CD8-positive, alpha-beta memory T cell (primary cell): Measurements from ENCODE around the gene SLC1A7. TPM values are rescaled to one million over a fixed set of nuclear protein-coding genes. Genes with fewer than 3 reads are reported as not detected.
A peak's percentile ranks its signal among the peaks of the same experiment; 100 is the strongest.

ENCODE experiments used
- CTCF ChIA-PET: fragments of 350-600 bp; sonication (Branson Sonifier 250); formaldehyde crosslinking; loops from one replicate; lab custom pipeline; 2021; ENCODE audit warnings: antibody characterized with exemption; lab: Charles Lee
- POLR2A ChIA-PET: fragments of 350-600 bp; sonication (Branson Sonifier 250); formaldehyde crosslinking; loops from one replicate; lab custom pipeline; 2021; ENCODE audit warnings: antibody characterized with exemption; lab: Charles Lee
- DNase-seq, 5 donors: peaks; one replicate each; pipeline versions ENCODE4 v3.0.0 to v3.0.0-alpha.2; 2020 to 2022; ENCODE audit warnings: mixed read lengths in 1 of 5
- H3K27ac ChIP-seq: one replicate; pipeline ENCODE4 v1.7.0; 2013; ENCODE audit warnings: low read depth, mild to moderate bottlenecking, low read length, moderate library complexity
- H3K27me3 ChIP-seq: 2 replicates; pipeline ENCODE4 v1.7.0; 2013; ENCODE audit warnings: low read length, mild to moderate bottlenecking; ENCODE audit not compliant: insufficient read depth, poor library complexity, severe bottlenecking
- H3K36me3 ChIP-seq: 2 replicates; pipeline ENCODE4 v1.7.0; 2013; ENCODE audit warnings: mild to moderate bottlenecking, low read length, moderate library complexity; ENCODE audit not compliant: insufficient read depth
- H3K4me1 ChIP-seq: 2 replicates; pipeline ENCODE4 v1.7.0; 2013; ENCODE audit warnings: mild to moderate bottlenecking, low read length, moderate library complexity; ENCODE audit not compliant: insufficient read depth
- H3K4me3 ChIP-seq: 2 replicates; pipeline ENCODE4 v1.7.0; 2013; ENCODE audit warnings: mild to moderate bottlenecking, low read length
- H3K9me3 ChIP-seq: 2 replicates; pipeline ENCODE4 v1.7.0; 2013; ENCODE audit warnings: mild to moderate bottlenecking, low read length
- H3K27ac Mint-ChIP-seq, 8 donors: one replicate each; pipeline ENCODE4 v1.8.0; 2020 to 2021; ENCODE audit warnings: mixed read lengths in 8 of 8, mild to moderate bottlenecking in 6 of 8, inconsistent platforms in 3 of 8, moderate library complexity in 3 of 8
- H3K27me3 Mint-ChIP-seq, 2 donors: one replicate each; pipeline ENCODE4 v1.8.0; 2020 to 2021; ENCODE audit warnings: mixed read lengths in 2 of 2, mild to moderate bottlenecking in 1 of 2, moderate library complexity in 1 of 2
- H3K36me3 Mint-ChIP-seq, 3 donors: one replicate each; pipeline ENCODE4 v1.8.0; 2020 to 2021; ENCODE audit warnings: mixed read lengths in 3 of 3, inconsistent platforms in 1 of 3, mild to moderate bottlenecking in 1 of 3
- H3K4me1 Mint-ChIP-seq, 3 donors: one replicate each; pipeline ENCODE4 v1.8.0; 2020 to 2021; ENCODE audit warnings: mixed read lengths in 3 of 3, inconsistent platforms in 1 of 3, mild to moderate bottlenecking in 1 of 3
- H3K4me3 Mint-ChIP-seq, 7 donors: one replicate each; pipeline ENCODE4 v1.8.0; 2020 to 2021; ENCODE audit warnings: mixed read lengths in 7 of 7, mild to moderate bottlenecking in 6 of 7, moderate library complexity in 4 of 7, inconsistent platforms in 2 of 7
- H3K9me3 Mint-ChIP-seq, 5 donors: one replicate each; pipeline ENCODE4 v1.8.0; 2020 to 2022; ENCODE audit warnings: mixed read lengths in 5 of 5, mild to moderate bottlenecking in 3 of 5, moderate library complexity in 2 of 5, inconsistent platforms in 1 of 5
- polyA plus RNA-seq: library from polyadenylated mRNA; unstranded; fragments of 300-500 nt; fragmentation: Illumina TruSeq; gene quantifications from one replicate; pipeline ENCODE4 v1.2.3, GENCODE V29; 2021
- total RNA-seq, 2 experiments: library from RNA; stranded (reverse); gene quantifications; one replicate each; pipeline ENCODE4 v1.2.3, GENCODE V29; 2021

Gene SLC1A7
- total and polyA plus RNA-seq, 3 experiments from 2014 or later = 0.08 TPM; not detected in 2

- Mint-ChIP-seq H3K9me3 (no peaks in the 10 kb centered on the region), H3K36me3 (no peaks in the 10 kb centered on the region), H3K4me3 (no peak overlapping the region), H3K4me1 (peaks cover 0 to 6% (median 5%) of the 10 kb centered on the region in 3 donors), H3K27ac (peak overlapping the region in 1 of 8 donors; percentile 43), H3K27me3 (peaks cover 0 to 4% of the 10 kb centered on the region in 2 donors)
- Histone ChIP-seq H3K4me1 (no peaks in the 10 kb centered on the region), H3K27ac (no peak overlapping the region), H3K4me3 (no peak overlapping the region), H3K36me3 (no peaks in the 10 kb centered on the region), H3K9me3 (no peaks in the 10 kb centered on the region), H3K27me3 (no peaks in the 10 kb centered on the region)
- POLR2A ChIA-PET = no interaction called here
- no peak for DNase-seq
- CTCF ChIA-PET = interaction anchor here (1.0 to 1.2 kb wide), 2 partner anchors 11 to 36 kb away, joined by 3 to 4 read pairs; no protein-coding TSS in a partner anchor
These were observed 53.7 kb downstream of the SLC1A7 start for GRCh38 chr1:53088616-53089300.

DNA sequence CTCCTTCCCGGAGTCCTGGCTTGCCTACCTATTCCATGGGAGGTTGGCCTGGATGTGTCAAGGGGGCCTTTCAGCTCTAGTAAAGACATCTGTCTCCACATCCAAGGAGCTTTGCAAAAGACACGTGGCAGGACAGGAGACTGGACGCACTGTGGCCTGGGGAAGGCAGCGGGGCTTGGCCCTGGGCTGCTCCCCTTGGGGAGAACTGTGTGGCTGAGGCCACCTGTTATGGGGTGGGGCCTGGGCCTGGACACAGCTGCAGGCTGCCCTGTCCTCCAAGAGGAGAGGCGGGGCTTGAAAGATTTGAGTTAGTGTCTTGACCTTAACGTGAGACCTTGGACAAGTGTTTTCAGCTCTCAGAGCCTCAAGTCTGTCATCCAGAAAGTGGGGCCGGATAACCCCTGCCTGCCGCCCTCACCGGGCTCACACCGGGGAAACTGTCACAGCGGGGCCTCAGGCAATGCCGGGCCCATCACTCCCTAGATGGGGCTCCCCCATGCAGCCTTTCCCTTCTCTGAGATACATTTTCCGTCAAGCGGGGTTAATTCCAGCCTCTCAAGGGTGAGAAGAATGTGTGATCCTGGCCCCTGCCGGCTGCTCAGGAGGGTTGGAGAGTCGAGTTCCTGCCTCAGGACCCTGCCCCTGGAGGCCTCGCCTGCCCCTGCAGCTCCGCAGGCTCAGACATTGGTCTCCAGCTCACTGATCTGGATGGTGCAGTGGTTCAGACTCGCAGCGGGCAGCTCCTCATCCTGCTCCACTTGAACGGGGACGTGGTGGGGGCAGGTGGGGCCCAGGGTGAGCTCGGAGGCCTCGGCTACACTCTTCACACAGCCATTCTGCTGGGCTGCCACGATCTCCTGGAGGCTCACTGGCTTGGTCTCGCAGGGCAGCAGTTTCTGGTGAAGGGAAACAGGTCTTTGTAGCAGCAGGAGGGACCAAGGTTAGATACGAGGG lies 54.8 kb downstream of the SLC1A7 start:
- peaks cover 0 to 8% of the 10 kb centered on the region in 2 donors for H3K27me3 Mint-ChIP-seq
- ChIA-PET CTCF (interaction anchor here (1.0 kb wide), 1 partner anchor 10 kb away, joined by 4 read pairs; no protein-coding TSS in a partner anchor), POLR2A (no interaction called here)
- H3K36me3 Mint-ChIP-seq = no peaks in the 10 kb centered on the region
- peak overlapping the region in 1 of 8 donors; percentile 70 for H3K27ac Mint-ChIP-seq
- no peak overlapping the region for H3K4me3 Mint-ChIP-seq
- DNase-seq = no peak
- no peaks in the 10 kb centered on the region for H3K4me1 ChIP-seq
- H3K4me3 ChIP-seq = no peak overlapping the region
- H3K27ac ChIP-seq = no peak overlapping the region
- H3K36me3 ChIP-seq = no peaks in the 10 kb centered on the region
- no peaks in the 10 kb centered on the region for H3K9me3 Mint-ChIP-seq
- peaks cover 0 to 11% (median 10%) of the 10 kb centered on the region in 3 donors for H3K4me1 Mint-ChIP-seq
- H3K27me3 ChIP-seq = no peaks in the 10 kb centered on the region
- H3K9me3 ChIP-seq = no peaks in the 10 kb centered on the region

- no peak for DNase-seq
- H3K4me3 ChIP-seq = no peak overlapping the region
- Mint-ChIP-seq H3K4me1 (peaks cover 0 to 12% (median 11%) of the 10 kb centered on the region in 3 donors), H3K36me3 (no peaks in the 10 kb centered on the region), H3K27me3 (peaks cover 0 to 8% of the 10 kb centered on the region in 2 donors), H3K27ac (no peak overlapping the region), H3K4me3 (no peak overlapping the region), H3K9me3 (no peaks in the 10 kb centered on the region)
- no peaks in the 10 kb centered on the region for H3K9me3 ChIP-seq
- H3K27me3 ChIP-seq = no peaks in the 10 kb centered on the region
- no peak overlapping the region for H3K27ac ChIP-seq
- ChIA-PET CTCF (no interaction called here), POLR2A (no interaction called here)
- H3K36me3 ChIP-seq = no peaks in the 10 kb centered on the region
- no peaks in the 10 kb centered on the region for H3K4me1 ChIP-seq
These were observed 55.9 kb downstream of the SLC1A7 start for GRCh38 chr1:53086491-53087070.

DNA sequence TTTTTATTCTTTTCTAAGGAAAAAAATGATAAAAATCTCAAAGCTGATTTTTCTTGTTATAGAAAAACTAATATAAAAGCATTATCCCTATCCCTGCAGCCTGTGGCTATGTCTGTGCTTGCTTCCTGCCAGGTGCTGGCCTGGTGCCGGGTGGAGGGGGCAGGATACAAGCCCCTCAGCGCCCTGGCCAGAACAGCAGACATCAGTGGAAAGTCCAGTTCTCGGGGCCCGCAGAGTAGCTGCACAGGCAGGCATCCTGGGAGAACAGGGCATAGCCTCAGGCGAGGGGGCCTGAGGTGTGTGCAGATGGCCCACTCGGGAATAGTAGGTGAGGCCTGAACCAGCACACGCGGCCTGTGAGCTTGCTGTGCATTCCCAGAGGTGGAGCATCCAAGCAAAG lies 57.0 kb downstream of the SLC1A7 start:
- Mint-ChIP-seq H3K9me3 (no peaks in the 10 kb centered on the region), H3K36me3 (no peaks in the 10 kb centered on the region), H3K4me3 (no peak overlapping the region), H3K27me3 (peaks cover 0 to 4% of the 10 kb centered on the region in 2 donors), H3K4me1 (peaks cover 0 to 12% (median 11%) of the 10 kb centered on the region in 3 donors), H3K27ac (no peak overlapping the region)
- Histone ChIP-seq H3K4me3 (no peak overlapping the region), H3K27ac (no peak overlapping the region), H3K4me1 (no peaks in the 10 kb centered on the region), H3K9me3 (no peaks in the 10 kb centered on the region), H3K27me3 (no peaks in the 10 kb centered on the region), H3K36me3 (no peaks in the 10 kb centered on the region)
- DNase-seq = no peak
- CTCF ChIA-PET = no interaction called here
- POLR2A ChIA-PET = no interaction called here

- H3K36me3 ChIP-seq = no peaks in the 10 kb centered on the region
- CTCF ChIA-PET = no interaction called here
- Mint-ChIP-seq H3K36me3 (no peaks in the 10 kb centered on the region), H3K4me3 (peak overlapping the region in 1 of 7 donors; percentile 4), H3K4me1 (peaks cover 0 to 12% (median 11%) of the 10 kb centered on the region in 3 donors), H3K27me3 (peaks cover 0 to 4% of the 10 kb centered on the region in 2 donors), H3K27ac (peak overlapping the region in 4 of 8 donors; percentile 30 to 96 (median 57)), H3K9me3 (no peaks in the 10 kb centered on the region)
- peak in 1 of 5 donors; percentile 13 for DNase-seq
- no peaks in the 10 kb centered on the region for H3K4me1 ChIP-seq
- H3K4me3 ChIP-seq = no peak overlapping the region
- no peaks in the 10 kb centered on the region for H3K27me3 ChIP-seq
- H3K27ac ChIP-seq = no peak overlapping the region
- H3K9me3 ChIP-seq = no peaks in the 10 kb centered on the region
- POLR2A ChIA-PET = no interaction called here
These were observed 57.9 kb downstream of the SLC1A7 start for GRCh38 chr1:53084589-53084971.

- DNase-seq = peak in 1 of 5 donors; percentile 34
- Histone ChIP-seq H3K4me1 (no peaks in the 10 kb centered on the region), H3K27ac (no peak overlapping the region), H3K27me3 (no peaks in the 10 kb centered on the region), H3K4me3 (no peak overlapping the region), H3K36me3 (no peaks in the 10 kb centered on the region), H3K9me3 (no peaks in the 10 kb centered on the region)
- POLR2A ChIA-PET = no interaction called here
- peak overlapping the region in 4 of 8 donors; percentile 43 to 94 (median 57) for H3K27ac Mint-ChIP-seq
- peaks cover 0 to 12% (median 11%) of the 10 kb centered on the region in 3 donors for H3K4me1 Mint-ChIP-seq
- H3K4me3 Mint-ChIP-seq = peak overlapping the region in 2 of 7 donors; percentile 4 to 13
- H3K9me3 Mint-ChIP-seq = no peaks in the 10 kb centered on the region
- no peaks in the 10 kb centered on the region for H3K36me3 Mint-ChIP-seq
- CTCF ChIA-PET = no interaction called here
- peaks cover 0 to 4% of the 10 kb centered on the region in 2 donors for H3K27me3 Mint-ChIP-seq
These were observed 58.5 kb downstream of the SLC1A7 start for GRCh38 chr1:53083636-53084588.

DNA sequence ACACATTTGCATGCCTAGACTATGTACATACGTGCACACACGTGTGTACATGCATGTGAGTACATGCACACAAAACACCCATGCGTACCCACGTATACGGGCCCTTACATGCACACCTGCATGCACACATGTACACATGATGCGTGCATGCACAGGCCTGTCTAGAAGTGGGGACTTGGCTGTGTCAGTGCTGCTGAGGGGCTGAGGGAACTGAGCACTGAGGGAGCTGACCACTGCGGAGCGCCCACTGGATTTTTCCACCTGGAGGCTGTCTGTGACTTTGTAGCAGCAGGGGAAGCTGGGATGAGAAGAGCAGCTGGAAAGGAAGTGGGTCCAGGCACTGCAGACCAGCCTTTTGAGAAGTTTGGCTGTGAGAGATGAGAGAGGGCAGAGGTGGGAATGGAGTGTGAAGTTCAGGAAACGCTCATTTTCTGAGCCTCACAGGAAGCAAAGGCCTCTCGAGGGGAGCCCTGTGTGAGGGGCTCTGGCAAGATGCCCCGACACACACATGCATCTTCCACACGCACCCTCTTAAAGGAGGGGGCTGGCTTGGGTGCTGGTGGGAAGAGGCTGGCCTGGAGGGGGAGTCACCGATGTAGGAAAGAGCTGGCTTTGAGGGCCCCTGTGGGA lies 59.5 kb downstream of the SLC1A7 start:
- H3K27ac Mint-ChIP-seq = peak overlapping the region in 2 of 8 donors; percentile 43 to 94
- peaks cover 0 to 12% (median 11%) of the 10 kb centered on the region in 3 donors for H3K4me1 Mint-ChIP-seq
- peak in 1 of 5 donors; percentile 30 for DNase-seq
- no peak overlapping the region for H3K27ac ChIP-seq
- peaks cover 0 to 4% of the 10 kb centered on the region in 2 donors for H3K27me3 Mint-ChIP-seq
- H3K9me3 ChIP-seq = no peaks in the 10 kb centered on the region
- POLR2A ChIA-PET = no interaction called here
- CTCF ChIA-PET = no interaction called here
- H3K4me3 Mint-ChIP-seq = no peak overlapping the region
- H3K36me3 ChIP-seq = no peaks in the 10 kb centered on the region
- no peak overlapping the region for H3K4me3 ChIP-seq
- no peaks in the 10 kb centered on the region for H3K36me3 Mint-ChIP-seq
- no peaks in the 10 kb centered on the region for H3K27me3 ChIP-seq
- H3K9me3 Mint-ChIP-seq = no peaks in the 10 kb centered on the region
- H3K4me1 ChIP-seq = no peaks in the 10 kb centered on the region
